Activated CD8-positive, alpha-beta memory T cell treated with anti-CD3 and anti-CD28 coated beads, Interleukin-2, amount 10 ng/mL, durations not matched to agents 7 days and 5 days (primary cell): Measurements from ENCODE around the gene GNG11. TPM values are rescaled to one million over a fixed set of nuclear protein-coding genes. Genes with fewer than 3 reads are reported as not detected.

Experiments used
- ATAC-seq: fragments of 150-1000 bp; cut with Tn5 transposase; one replicate; pipeline ENCODE4 v1.10.0; 2021; ENCODE audit warnings: moderate library complexity
- CTCF ChIA-PET: fragments of 350-600 bp; sonication (Branson Sonifier 250); formaldehyde crosslinking; loops from one replicate; lab custom pipeline; 2021; ENCODE audit warnings: antibody characterized with exemption; lab: Charles Lee
- DNase-seq: peaks from one replicate; pipeline ENCODE4 v3.0.0-alpha.2; 2020
- H3K27ac Mint-ChIP-seq: one replicate; pipeline ENCODE4 v1.8.0; 2021; ENCODE audit warnings: mild to moderate bottlenecking, mixed read lengths
- H3K27me3 Mint-ChIP-seq: one replicate; pipeline ENCODE4 v1.8.0; 2021; ENCODE audit warnings: mixed read lengths
- H3K36me3 Mint-ChIP-seq: one replicate; pipeline ENCODE4 v1.8.0; 2021; ENCODE audit warnings: mild to moderate bottlenecking, mixed read lengths
- H3K4me1 Mint-ChIP-seq: one replicate; pipeline ENCODE4 v1.8.0; 2021; ENCODE audit warnings: mixed read lengths
- H3K4me3 Mint-ChIP-seq: one replicate; pipeline ENCODE4 v1.8.0; 2021; ENCODE audit warnings: mild to moderate bottlenecking, moderate library complexity, mixed read lengths
- H3K9me3 Mint-ChIP-seq: one replicate; pipeline ENCODE4 v1.8.0; 2022; ENCODE audit warnings: low read depth, mixed read lengths
- total RNA-seq, 2 experiments: library from RNA; stranded (reverse); gene quantifications; one replicate each; pipeline ENCODE4 v1.2.3, GENCODE V29; 2021

GNG11 gene
- total RNA-seq, 2 experiments from 2014 or later: not detected

DNA sequence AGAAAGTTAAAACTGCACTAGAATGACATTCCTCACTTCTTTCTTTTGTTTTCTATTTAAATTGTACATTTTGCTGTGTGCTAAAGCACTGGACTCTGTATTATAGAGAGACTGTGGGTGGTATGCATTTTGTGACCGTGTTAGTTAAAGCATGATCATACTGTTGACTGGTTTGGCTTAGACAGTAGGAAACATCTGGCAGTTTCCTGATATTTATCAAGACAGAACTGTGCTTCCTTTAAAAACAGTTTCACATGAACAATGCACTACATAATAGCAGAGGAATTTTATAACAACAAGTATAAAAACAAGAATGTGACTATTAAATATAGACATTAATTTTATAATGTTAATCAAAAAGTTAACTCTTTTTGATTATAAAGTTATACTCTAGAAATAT is 23.1 kb downstream of the GNG11 start:
- no peak overlapping the region for H3K4me3 Mint-ChIP-seq
- H3K27ac Mint-ChIP-seq: no peak overlapping the region
- CTCF ChIA-PET: no interaction called here
- no peak for DNase-seq
- peaks cover 14% of the 10 kb centered on the region for H3K27me3 Mint-ChIP-seq
- no peak for ATAC-seq
- H3K9me3 Mint-ChIP-seq: no peaks in the 10 kb centered on the region
- H3K36me3 Mint-ChIP-seq: no peaks in the 10 kb centered on the region
- H3K4me1 Mint-ChIP-seq: no peaks in the 10 kb centered on the region

- no peak overlapping the region for H3K4me3 Mint-ChIP-seq
- H3K27me3 Mint-ChIP-seq: peaks cover 11% of the 10 kb centered on the region
- CTCF ChIA-PET: no interaction called here
- DNase-seq (no peak), ATAC-seq (no peak)
- no peaks in the 10 kb centered on the region for H3K9me3 Mint-ChIP-seq
- H3K4me1 Mint-ChIP-seq: no peaks in the 10 kb centered on the region
- no peaks in the 10 kb centered on the region for H3K36me3 Mint-ChIP-seq
- H3K27ac Mint-ChIP-seq: no peak overlapping the region
These were observed 23.5 kb downstream of the GNG11 start for GRCh38 chr7:93945083-93945482.

DNA sequence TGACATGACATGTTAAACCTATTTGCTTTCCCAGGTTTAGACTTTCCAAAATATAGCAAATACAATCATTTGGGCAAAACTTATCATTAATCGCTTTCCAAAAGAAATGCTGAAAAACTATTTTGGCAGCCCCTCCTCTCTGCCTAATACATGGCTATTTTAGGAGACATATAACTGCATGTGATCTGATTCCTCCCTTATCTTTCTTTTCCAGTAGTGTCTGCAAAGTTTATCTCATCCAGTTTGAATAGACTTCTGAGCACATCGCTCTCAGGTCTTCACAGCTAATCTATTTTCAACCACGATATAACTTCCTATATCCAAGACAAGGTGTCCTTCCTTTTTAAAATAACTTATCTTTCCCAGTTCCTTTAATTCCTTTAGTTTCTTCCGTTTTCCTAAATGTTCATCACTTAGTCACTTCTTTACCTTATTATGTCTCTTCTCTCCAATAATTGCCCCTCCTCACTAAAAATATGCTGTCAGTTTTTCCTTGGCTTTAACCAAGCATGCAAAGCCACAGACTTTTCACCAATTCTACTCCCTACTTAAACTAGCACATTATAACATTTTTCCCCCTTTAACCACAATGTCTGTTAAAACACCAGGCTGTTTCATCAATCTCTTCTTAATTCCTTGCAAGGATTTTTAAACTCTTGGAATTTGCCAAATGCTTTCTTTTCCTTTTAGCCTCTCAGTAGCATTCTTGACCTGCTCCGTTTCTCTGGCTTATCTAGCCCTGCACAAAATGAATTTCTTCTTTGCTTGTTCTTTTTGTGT is 24.4 kb downstream of the GNG11 start:
- Mint-ChIP-seq H3K36me3 (no peaks in the 10 kb centered on the region), H3K9me3 (no peaks in the 10 kb centered on the region), H3K4me1 (no peaks in the 10 kb centered on the region), H3K27ac (no peak overlapping the region), H3K4me3 (no peak overlapping the region), H3K27me3 (peaks cover 7% of the 10 kb centered on the region)
- ATAC-seq: no peak
- CTCF ChIA-PET: no interaction called here
- no peak for DNase-seq

GRCh38 chr7:93948106-93948505 is 26.6 kb downstream of the GNG11 start:
- CTCF ChIA-PET: no interaction called here
- Mint-ChIP-seq H3K27ac (no peak overlapping the region), H3K4me3 (no peak overlapping the region), H3K36me3 (no peaks in the 10 kb centered on the region), H3K4me1 (no peaks in the 10 kb centered on the region), H3K9me3 (no peaks in the 10 kb centered on the region), H3K27me3 (peaks cover 6% of the 10 kb centered on the region)
- no peak for DNase-seq
- no peak for ATAC-seq

DNA sequence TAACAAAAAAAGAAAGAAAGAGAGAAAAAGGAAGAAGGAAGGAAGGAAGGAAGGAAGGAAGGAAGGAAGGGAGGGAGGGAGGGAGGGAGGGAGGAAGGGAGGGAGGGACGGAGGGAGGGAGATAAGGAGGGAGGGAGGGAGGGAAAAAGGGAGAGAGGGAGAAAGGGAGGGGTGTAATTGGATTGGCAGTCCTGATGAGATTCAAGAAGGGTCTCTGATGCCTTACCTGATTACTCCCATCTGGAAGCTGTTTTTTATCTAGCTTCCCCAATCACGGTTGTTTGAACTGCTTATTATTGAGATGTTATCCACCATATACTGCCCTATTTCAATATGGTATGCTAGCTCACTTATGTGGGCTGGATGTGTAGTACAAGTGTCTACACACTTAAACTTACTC is 27.3 kb downstream of the GNG11 start:
- Mint-ChIP-seq H3K4me3 (no peak overlapping the region), H3K27ac (no peak overlapping the region), H3K27me3 (peaks cover 6% of the 10 kb centered on the region)

DNA sequence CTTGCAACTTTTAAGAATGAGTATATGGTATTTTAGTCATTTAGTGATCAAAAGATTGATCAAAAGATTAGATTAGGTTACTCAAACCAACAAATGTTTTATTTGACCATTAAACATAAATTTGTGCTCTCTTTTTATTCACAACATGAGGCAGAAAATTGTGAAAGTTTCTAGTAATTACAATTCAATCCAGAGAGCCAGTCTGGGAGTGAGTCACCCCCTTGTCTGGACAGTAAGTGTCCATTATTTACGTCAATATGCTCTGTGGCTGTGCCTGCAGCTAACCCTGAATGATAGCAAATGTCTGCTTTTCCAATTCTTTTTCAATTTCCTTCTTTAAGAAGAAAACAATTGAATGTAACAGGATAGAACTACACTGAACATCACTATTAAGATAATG is 27.9 kb downstream of the GNG11 start:
- DNase-seq (no peak), ATAC-seq (no peak)
- Mint-ChIP-seq H3K36me3 (no peaks in the 10 kb centered on the region), H3K4me1 (no peaks in the 10 kb centered on the region), H3K27me3 (peaks cover 6% of the 10 kb centered on the region), H3K27ac (no peak overlapping the region), H3K9me3 (no peaks in the 10 kb centered on the region), H3K4me3 (no peak overlapping the region)
- CTCF ChIA-PET: no interaction called here

More for the DNA sequence above, 27.3 kb downstream of the GNG11 start:
- ATAC-seq: no peak
- CTCF ChIA-PET: no interaction called here
- H3K4me1 Mint-ChIP-seq: no peaks in the 10 kb centered on the region
- H3K9me3 Mint-ChIP-seq: no peaks in the 10 kb centered on the region
- DNase-seq: no peak
- no peaks in the 10 kb centered on the region for H3K36me3 Mint-ChIP-seq

- H3K27me3 Mint-ChIP-seq: no peaks in the 10 kb centered on the region
- H3K4me3 Mint-ChIP-seq: no peak overlapping the region
- no peaks in the 10 kb centered on the region for H3K4me1 Mint-ChIP-seq
- H3K36me3 Mint-ChIP-seq: no peaks in the 10 kb centered on the region
- ATAC-seq: no peak
- DNase-seq: no peak
- H3K9me3 Mint-ChIP-seq: no peaks in the 10 kb centered on the region
- H3K27ac Mint-ChIP-seq: no peak overlapping the region
- CTCF ChIA-PET: no interaction called here
These were observed 33.8 kb downstream of the GNG11 start for GRCh38 chr7:93955304-93955703.

DNA sequence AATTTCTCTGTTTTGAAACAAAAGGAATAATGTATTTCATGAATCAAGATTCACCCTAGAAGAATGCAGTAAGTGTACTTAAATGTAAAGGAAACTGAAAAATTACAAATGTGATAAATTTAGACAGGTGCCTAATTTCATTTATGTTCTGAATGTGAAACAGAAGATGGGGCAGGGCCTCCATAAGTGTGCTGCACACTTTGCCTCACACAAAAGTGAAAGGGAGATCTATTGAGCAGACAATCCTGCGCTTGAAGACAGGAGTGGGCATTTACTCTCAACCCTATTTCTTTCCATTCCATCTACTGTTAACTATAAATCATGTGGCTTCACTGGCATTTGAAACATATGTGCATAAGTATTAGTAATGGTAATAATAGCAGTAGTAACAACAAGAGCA is 36.2 kb downstream of the GNG11 start:
- DNase-seq (no peak), ATAC-seq (no peak)
- Mint-ChIP-seq H3K36me3 (no peaks in the 10 kb centered on the region), H3K4me3 (no peak overlapping the region), H3K9me3 (no peaks in the 10 kb centered on the region), H3K27ac (no peak overlapping the region), H3K4me1 (no peaks in the 10 kb centered on the region), H3K27me3 (no peaks in the 10 kb centered on the region)
- CTCF ChIA-PET: no interaction called here

DNA sequence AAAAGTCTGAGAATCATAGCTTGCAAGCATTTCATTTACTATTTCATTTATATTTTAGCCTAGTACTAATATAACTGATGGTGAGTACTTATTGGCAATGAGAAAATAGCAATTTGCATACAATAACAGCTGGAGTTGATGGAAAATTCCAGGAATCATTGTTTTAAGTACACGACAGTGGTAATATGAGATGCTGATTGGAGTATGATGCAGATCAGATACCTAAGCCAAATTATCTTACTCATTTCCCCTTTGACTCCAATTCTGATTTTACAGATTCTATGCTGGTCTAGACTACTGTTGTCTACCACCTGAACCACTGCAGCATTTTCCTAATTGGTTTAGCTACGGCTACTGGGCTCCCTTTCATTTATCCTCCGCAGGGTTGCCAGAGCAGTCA is 36.7 kb downstream of the GNG11 start:
- CTCF ChIA-PET: no interaction called here
- no peak overlapping the region for H3K27ac Mint-ChIP-seq
- ATAC-seq (no peak), DNase-seq (no peak)
- H3K4me3 Mint-ChIP-seq: no peak overlapping the region
- no peaks in the 10 kb centered on the region for H3K27me3 Mint-ChIP-seq
- H3K4me1 Mint-ChIP-seq: no peaks in the 10 kb centered on the region
- H3K36me3 Mint-ChIP-seq: no peaks in the 10 kb centered on the region
- H3K9me3 Mint-ChIP-seq: no peaks in the 10 kb centered on the region

- CTCF ChIA-PET: no interaction called here
These were observed 37.1 kb downstream of the GNG11 start for GRCh38 chr7:93958651-93959050.

GRCh38 chr7:93960986-93961385 is 39.5 kb downstream of the GNG11 start:
- DNase-seq (no peak), ATAC-seq (no peak)
- Mint-ChIP-seq H3K9me3 (no peaks in the 10 kb centered on the region), H3K36me3 (no peaks in the 10 kb centered on the region), H3K27ac (no peak overlapping the region), H3K27me3 (no peaks in the 10 kb centered on the region), H3K4me3 (no peak overlapping the region), H3K4me1 (no peaks in the 10 kb centered on the region)
- CTCF ChIA-PET: no interaction called here

More at GRCh38 chr7:93958651-93959050, 37.1 kb downstream of the GNG11 start:
- H3K27me3 Mint-ChIP-seq: no peaks in the 10 kb centered on the region
- H3K4me1 Mint-ChIP-seq: no peaks in the 10 kb centered on the region
- no peak for ATAC-seq
- no peaks in the 10 kb centered on the region for H3K9me3 Mint-ChIP-seq
- no peak overlapping the region for H3K27ac Mint-ChIP-seq
- no peak overlapping the region for H3K4me3 Mint-ChIP-seq
- H3K36me3 Mint-ChIP-seq: no peaks in the 10 kb centered on the region
- no peak for DNase-seq

- DNase-seq: no peak
These were observed 42.7 kb downstream of the GNG11 start for GRCh38 chr7:93964262-93964661.

GRCh38 chr7:93964813-93965212 is 43.3 kb downstream of the GNG11 start:
- no peaks in the 10 kb centered on the region for H3K4me1 Mint-ChIP-seq
- no peak for ATAC-seq
- H3K4me3 Mint-ChIP-seq: no peak overlapping the region
- CTCF ChIA-PET: no interaction called here
- DNase-seq: no peak
- H3K36me3 Mint-ChIP-seq: no peaks in the 10 kb centered on the region
- H3K27me3 Mint-ChIP-seq: no peaks in the 10 kb centered on the region
- H3K27ac Mint-ChIP-seq: no peak overlapping the region
- no peaks in the 10 kb centered on the region for H3K9me3 Mint-ChIP-seq

More at GRCh38 chr7:93964262-93964661, 42.7 kb downstream of the GNG11 start:
- H3K27me3 Mint-ChIP-seq: no peaks in the 10 kb centered on the region
- CTCF ChIA-PET: no interaction called here
- no peak overlapping the region for H3K27ac Mint-ChIP-seq
- no peak for ATAC-seq
- no peaks in the 10 kb centered on the region for H3K36me3 Mint-ChIP-seq
- H3K9me3 Mint-ChIP-seq: no peaks in the 10 kb centered on the region
- no peak overlapping the region for H3K4me3 Mint-ChIP-seq
- no peaks in the 10 kb centered on the region for H3K4me1 Mint-ChIP-seq

DNA sequence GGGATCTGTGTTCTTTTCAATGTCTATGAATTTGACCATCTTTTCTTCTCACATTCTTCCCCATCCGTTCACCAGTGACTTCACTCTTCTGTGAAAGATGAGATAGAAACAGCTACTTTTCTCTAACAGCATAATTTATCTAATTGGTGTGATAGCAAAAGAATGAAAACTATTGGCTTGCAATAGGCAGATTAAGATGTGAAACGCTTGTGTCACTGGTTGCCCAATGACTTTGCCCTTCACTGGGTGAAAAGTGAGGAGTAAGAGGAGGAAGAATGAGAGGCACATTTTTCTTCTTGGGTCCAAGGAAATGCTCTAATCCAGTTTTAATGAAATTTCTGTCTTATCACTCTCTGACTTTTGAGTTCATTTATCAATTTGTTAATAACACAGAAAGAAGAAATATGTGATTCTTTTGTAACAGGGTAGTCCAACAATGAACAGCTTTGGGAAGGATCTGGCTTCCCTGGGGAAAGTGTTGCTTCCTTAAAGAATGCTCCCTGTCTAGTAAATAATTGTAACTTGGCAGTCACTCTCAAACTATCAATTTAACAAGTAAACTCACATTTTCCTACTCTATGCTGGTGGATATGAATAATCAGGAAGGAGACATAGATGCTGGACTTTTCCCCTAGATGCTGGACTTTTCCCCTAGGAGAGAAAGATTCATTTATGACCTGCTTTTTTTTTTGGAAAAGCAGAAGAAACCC is 47.5 kb downstream of the GNG11 start:
- Mint-ChIP-seq H3K27me3 (no peaks in the 10 kb centered on the region), H3K36me3 (no peaks in the 10 kb centered on the region), H3K4me1 (no peaks in the 10 kb centered on the region), H3K4me3 (no peak overlapping the region), H3K9me3 (no peaks in the 10 kb centered on the region), H3K27ac (no peak overlapping the region)
- no peak for ATAC-seq
- DNase-seq: no peak
- CTCF ChIA-PET: no interaction called here
